Measurements from ENCODE around the gene NFYC. TPM values are rescaled to one million over a fixed set of nuclear protein-coding genes. Genes with fewer than 3 reads are reported as not detected.
"Not testable (repeated sequence)": the region's sequence is repeated elsewhere in the genome, so short reads cannot be mapped to it uniquely, and the experiment has no call there.

The NFYC gene
- total RNA-seq, 1 experiment from 2014 or later, result 54.1 TPM

GRCh38 chr1:40664791-40665190 is 26.7 kb upstream of the NFYC start:
- DNase-seq (ENCODE audit: low read depth), result no peak

GRCh38 chr1:40665335-40666171 is 26.0 kb upstream of the NFYC start, which contains the start of gene RIMS3:
Gene RIMS3, minus strand, starts transcription at chr1:40665682. Its CDS starts 23,757 bp downstream, at chr1:40641925.
- DNase-seq (ENCODE audit: low read depth), result peak; percentile 50

- peak; percentile 59 for DNase-seq (ENCODE audit: low read depth)
Measured at GRCh38 chr1:40668769-40669525, 22.6 kb upstream of the NFYC start.

GRCh38 chr1:40673452-40673851 is 18.1 kb upstream of the NFYC start:
- DNase-seq (ENCODE audit: low read depth), result peak; percentile 14

- DNase-seq (ENCODE audit: low read depth), result no peak
Measured at GRCh38 chr1:40676501-40676900, 15.0 kb upstream of the NFYC start.

GRCh38 chr1:40679165-40679953 is 12.1 kb upstream of the NFYC start:
- no peak for DNase-seq (ENCODE audit: low read depth)

GRCh38 chr1:40684669-40685068 is 6.8 kb upstream of the NFYC start:
- DNase-seq (ENCODE audit: low read depth), result no peak

- no peak for DNase-seq (ENCODE audit: low read depth)
Measured at GRCh38 chr1:40687059-40687458, 4.4 kb upstream of the NFYC start.

- DNase-seq (ENCODE audit: low read depth), result no peak
Measured at GRCh38 chr1:40687661-40688060, 3.8 kb upstream of the NFYC start.

- no peak for DNase-seq (ENCODE audit: low read depth)
Measured at GRCh38 chr1:40689737-40690136, 1.8 kb upstream of the NFYC start.

- DNase-seq (ENCODE audit: low read depth), result peak; percentile 13
Measured at GRCh38 chr1:40690771-40691537, 550 bp upstream of the NFYC start.

- no peak for DNase-seq (ENCODE audit: low read depth)
Measured at GRCh38 chr1:40692429-40692895, 958 bp downstream of the NFYC start.

- DNase-seq (ENCODE audit: low read depth), result no peak
Measured at GRCh38 chr1:40693425-40693824, 1.9 kb downstream of the NFYC start.

- no peak for DNase-seq (ENCODE audit: low read depth)
Measured at GRCh38 chr1:40694353-40694874, 2.9 kb downstream of the NFYC start.

GRCh38 chr1:40696294-40696693 is 4.8 kb downstream of the NFYC start:
- DNase-seq (ENCODE audit: low read depth), result no peak

- DNase-seq (ENCODE audit: low read depth), result no peak
Measured at GRCh38 chr1:40697436-40697835, 5.9 kb downstream of the NFYC start.

- DNase-seq (ENCODE audit: low read depth), result no peak
Measured at GRCh38 chr1:40699787-40700186, 8.3 kb downstream of the NFYC start.

- no peak for DNase-seq (ENCODE audit: low read depth)
Measured at GRCh38 chr1:40701684-40702083, 10.2 kb downstream of the NFYC start.

GRCh38 chr1:40702810-40703209 is 11.3 kb downstream of the NFYC start:
- not testable (repeated sequence) for DNase-seq (ENCODE audit: low read depth)

- DNase-seq (ENCODE audit: low read depth), result peak; percentile 90
Measured at GRCh38 chr1:40703316-40703715, 11.8 kb downstream of the NFYC start.
